ENCODE data around the gene ANKLE2.

ANKLE2 gene

DNA sequence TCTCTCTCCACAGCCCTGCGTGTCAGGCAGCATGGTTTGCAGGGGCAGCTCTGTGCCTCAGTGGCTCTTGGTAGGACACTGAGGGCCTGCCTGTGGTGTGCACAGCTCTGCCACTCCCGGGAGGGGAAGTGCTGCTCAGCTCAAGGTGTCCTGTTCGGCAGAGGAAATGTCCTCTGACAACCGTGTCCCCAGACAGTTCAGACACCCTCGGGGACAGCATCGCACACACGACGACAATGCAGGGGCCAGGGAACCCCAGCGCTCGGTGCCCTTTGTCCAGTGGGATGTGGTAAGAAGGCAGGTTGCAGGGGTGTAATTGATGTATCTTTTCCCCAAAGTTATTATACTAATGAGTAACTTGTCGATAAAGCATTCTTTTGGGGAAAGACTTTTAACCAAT lies 14.2 kb downstream of the ANKLE2 start:
- no peak for DNase-seq (ENCODE audit: low read depth in 2 of 2)

DNA sequence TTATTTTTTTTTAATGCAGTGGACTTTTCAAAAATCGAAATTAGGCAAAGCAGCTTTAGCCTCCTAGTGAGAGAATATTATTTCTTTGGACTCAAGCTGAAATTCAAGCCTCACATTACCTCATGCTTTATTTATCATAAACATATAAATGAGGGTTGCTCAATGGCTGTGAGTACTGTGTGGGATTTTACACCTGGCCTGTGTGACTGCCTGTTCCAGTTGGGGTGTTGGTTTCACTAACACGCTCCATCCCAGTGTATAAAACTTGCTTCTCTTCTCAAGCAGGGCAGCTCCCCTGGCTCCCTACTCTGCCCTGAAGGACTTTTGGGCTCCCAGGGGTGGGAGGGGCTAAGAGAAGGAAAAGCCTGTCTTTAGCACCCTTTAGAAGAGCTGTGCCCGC lies 15.0 kb downstream of the ANKLE2 start:
- no peak for DNase-seq (ENCODE audit: low read depth in 2 of 2)

DNA sequence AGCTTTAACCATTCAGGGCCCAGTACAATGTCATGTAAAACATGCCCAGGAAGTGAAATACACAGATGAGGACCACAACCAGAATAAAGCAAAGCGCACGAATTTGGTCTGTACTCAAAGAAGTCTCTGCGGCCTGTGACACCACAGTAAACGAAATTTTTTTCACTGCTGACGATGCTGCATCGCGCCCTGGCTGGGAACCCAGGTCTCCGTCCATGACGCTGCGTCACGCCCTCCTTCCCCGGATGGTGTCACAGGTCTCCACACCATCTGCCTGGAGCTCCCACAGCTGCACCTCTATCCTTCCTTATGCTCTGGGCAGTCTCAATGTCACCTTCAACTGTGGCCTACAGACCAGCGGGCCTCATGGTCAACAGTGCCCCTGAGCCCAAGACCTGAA lies 17.8 kb downstream of the ANKLE2 start:
- DNase-seq (ENCODE audit: low read depth in 2 of 2) = no peak

DNA sequence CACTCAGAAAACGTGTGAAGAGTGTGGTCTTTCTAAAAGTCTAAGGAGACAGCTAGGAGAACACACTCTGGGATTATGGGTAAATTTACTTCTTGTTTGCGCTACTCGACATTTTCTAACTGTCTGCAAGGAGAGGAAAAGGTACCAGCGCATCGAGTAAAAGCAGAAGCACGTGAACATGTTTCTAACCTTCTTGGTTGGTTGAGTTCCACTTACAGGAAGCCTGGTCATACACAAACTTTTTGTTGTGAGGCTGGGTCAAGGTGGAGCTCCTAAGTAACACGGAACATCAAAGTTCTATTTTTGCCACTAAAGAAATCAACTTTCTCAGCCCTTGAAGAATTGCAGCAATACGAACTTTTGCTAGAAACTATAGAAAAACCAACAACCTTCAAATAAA lies 20.0 kb downstream of the ANKLE2 start:
- DNase-seq (ENCODE audit: low read depth in 2 of 2) = no peak

GRCh38 chr12:132740652-132741051 lies 21.0 kb downstream of the ANKLE2 start:
- no peak for DNase-seq (ENCODE audit: low read depth in 2 of 2)

DNA sequence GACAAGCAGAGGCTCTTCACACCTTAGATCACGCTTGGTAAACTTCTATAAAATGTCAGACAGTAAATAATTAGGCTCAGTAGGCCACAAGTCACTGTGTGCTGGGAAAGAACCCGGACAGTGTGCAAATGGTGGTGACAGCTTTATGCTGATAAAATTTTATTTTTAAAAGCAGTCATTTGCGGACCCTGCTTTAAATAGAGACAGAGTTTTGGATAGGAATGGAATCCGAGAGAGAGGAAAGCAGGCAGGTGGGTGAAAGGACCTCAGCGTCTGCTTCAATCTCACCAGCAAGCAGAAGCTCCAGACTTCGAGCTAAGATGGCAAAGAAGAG lies 21.4 kb downstream of the ANKLE2 start:
- DNase-seq (ENCODE audit: low read depth in 2 of 2) = no peak

GRCh38 chr12:132739600-132740312 lies 21.9 kb downstream of the ANKLE2 start:
- no peak for DNase-seq (ENCODE audit: low read depth in 2 of 2)

DNA sequence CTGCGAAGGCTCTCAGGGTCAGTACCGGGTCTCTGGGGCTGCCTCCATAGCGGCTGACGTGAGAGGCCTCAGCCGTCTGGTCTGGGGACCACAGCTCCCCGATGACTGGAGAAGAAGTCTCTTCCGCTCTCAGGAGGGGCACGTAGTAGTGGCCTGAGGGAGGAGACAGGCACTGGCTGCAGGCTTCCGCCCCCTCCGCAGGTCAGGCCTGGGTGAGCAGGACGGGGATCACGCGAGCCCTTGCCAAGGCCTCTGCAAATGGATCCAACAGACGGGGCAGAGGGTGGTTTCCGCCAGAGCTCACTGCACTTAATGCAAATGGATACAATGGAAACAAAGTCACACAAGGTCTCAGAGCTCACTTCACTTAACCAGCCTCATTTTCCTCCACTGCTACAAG lies 24.7 kb downstream of the ANKLE2 start:
- no peak for DNase-seq (ENCODE audit: low read depth in 2 of 2)

DNA sequence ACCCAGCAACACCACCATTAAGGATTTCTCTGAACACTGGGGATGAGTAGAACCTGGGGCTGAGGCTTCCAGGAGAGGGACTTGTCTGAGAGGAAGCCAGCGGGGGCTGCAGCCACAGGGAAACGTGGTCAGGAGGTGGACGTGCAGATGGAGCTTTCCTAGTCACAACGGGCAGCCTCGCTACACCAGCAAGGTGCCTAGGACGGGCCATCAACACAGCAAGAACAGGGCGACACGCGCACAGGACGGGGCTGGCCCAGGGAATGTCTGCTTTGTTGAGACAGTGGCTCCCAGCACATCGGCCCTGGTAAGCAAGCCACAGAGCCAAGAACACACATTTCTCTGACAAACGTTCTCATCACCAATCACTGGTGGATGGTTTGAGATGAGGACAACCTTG lies 25.3 kb downstream of the ANKLE2 start:
- no peak for DNase-seq (ENCODE audit: low read depth in 2 of 2)

DNA sequence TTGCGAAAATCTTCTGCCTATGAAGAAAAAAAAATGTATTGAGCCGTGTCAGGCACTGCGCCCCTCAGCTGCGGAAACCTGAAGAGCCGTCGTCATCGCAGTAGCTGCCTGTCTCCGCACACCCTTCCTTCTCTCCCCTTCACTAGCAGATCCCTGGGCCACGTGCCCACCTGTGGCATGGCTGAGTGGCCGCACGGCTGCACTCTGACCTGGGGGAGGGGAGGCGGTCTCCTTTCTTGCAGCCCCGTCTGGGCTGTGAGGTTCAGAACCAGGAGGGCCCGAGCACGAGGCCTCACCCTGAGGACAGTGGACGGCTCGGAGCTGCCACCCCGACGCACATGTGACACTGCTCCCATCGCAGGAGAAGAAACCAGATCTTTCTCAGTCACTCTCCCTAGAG lies 26.1 kb downstream of the ANKLE2 start:
- DNase-seq (ENCODE audit: low read depth in 2 of 2) = no peak

DNA sequence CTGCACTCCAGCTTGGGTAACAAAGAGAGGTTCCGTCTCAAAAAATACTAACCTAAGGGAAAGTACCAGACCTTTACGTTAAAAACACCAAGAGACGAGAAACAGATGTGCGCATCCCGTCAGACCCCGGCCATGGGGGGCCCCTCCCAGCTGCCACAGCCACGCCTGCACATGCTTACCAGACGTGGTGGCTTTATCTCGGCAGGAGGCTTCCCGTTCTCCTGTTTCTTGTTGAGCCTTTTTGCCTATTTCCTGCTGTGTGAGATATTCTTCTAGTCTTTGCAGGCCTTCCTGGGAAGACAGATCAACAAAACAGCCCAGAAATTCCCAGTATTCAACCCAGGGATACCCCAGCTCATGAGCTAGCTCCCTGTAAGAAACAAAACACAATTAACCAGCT lies 27.4 kb downstream of the ANKLE2 start:
- DNase-seq (ENCODE audit: low read depth in 2 of 2) = no peak

- DNase-seq (ENCODE audit: low read depth in 2 of 2) = no peak
Observed at GRCh38 chr12:132731574-132731973, 30.1 kb downstream of the ANKLE2 start.

- no peak for DNase-seq (ENCODE audit: low read depth in 2 of 2)
Observed at GRCh38 chr12:132730353-132730752, 31.3 kb downstream of the ANKLE2 start.

DNA sequence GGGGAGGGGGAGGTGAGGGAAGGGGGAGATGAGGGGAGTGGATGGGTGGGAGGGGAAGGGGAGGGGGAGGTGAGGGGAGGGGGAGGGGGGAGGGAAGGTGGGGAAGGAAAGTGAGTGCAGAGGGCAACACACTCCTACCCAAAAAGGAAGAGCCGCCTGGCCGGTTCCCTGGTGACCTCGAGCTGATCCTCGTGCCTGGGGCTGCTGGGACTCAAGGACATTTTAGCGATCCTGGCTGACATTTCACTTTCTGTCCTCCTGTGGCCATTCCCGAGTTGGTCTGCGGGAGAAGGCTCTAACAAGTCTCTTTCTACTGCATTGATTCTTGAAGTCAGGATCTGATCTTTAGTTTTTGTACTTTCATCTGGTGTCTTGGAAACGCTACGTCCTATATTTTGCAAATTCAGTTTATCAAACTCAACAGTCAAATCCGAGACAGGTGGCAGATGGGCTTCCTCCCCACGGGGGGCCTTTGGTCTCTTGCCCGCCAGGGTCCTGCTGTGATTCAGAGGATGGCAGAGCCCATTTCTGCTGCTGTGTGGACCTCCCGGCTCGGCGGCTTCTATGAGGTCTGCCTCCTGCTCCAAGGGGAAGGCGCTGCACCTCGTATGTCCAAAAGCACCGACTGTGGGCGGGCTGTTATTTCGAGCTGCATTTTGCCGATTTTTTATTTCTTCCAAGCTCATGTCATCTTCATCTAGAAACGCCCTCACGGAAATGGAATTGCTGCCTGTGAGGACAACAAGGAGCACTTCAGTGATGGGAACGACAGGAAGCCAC lies 31.9 kb downstream of the ANKLE2 start:
- DNase-seq (ENCODE audit: low read depth in 2 of 2) = no peak

GRCh38 chr12:132728502-132728901 lies 33.1 kb downstream of the ANKLE2 start:
- no peak for DNase-seq (ENCODE audit: low read depth in 2 of 2)

DNA sequence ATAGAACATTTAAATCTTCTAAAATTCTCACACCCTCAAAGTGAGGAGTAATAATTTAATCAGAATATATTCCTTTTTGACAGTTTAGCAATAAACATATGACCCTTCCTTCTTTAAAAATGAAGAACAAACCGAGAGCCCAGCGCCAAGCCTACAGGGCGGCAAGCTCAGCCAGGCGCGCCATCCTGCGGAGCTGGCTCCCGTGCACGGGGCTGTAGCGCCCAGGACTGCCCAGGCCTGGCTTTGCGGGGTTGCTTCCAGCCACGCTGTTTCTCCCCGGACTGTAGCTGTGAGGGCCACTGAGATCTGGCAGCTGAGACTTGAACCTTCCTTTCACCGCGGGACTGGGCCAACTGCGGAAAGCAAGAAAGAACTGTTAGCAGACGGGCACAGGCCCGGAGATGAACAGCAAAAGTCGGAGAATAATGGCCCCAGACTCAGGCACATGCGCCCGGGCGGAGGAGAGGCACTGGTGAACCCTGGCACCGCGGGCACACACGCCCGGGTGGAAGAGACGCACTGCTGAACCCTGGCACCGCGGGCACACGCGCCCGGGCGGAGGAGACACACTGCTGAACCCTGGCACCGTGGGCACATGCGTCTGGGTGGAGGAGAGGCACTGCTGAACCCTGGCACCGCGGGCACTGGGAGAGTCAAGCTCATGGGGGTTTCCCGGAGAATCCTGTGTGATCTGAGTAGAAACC lies 34.4 kb downstream of the ANKLE2 start:
- no peak for DNase-seq (ENCODE audit: low read depth in 2 of 2)

DNA sequence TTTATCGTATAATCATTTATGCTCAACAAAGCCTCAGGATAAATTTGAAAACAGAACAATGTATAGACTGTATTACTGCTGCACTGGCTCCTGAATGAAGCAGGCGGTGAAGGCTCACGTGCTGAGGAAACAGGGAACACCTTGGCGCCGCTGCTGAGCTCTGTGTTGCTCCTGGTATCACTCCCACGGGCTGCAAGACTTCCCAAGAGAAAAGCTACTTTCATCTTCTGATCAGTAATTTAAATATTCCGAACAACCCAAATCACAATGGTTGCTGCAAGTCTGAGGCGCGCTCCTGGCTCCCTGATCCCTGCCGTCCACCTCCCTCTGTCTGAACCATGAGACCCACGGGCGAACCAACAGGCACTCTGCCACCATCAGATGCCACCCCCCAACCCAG lies 35.2 kb downstream of the ANKLE2 start:
- DNase-seq (ENCODE audit: low read depth in 2 of 2) = no peak

GRCh38 chr12:132724506-132725241 lies 37.0 kb downstream of the ANKLE2 start:
- DNase-seq (ENCODE audit: low read depth in 2 of 2) = no peak

DNA sequence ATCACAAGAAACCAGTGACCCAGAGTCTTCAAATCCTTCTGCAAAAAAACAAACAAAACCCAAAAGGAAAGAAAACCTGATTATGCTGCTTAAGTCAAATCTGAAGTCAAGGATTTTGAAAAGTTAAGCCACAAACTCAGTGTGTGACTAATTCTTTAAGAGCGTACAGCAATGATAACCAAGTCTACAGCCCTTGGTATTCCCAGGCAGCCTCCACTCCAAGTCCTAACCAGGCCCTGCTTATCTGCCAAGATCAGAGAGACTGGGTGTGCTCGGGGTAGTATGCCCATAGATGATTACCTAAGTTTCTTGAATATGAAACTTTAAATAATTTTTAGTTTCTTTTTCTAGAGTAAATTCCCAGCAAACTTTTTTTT lies 37.9 kb downstream of the ANKLE2 start:
- no peak for DNase-seq (ENCODE audit: low read depth in 2 of 2)

DNA sequence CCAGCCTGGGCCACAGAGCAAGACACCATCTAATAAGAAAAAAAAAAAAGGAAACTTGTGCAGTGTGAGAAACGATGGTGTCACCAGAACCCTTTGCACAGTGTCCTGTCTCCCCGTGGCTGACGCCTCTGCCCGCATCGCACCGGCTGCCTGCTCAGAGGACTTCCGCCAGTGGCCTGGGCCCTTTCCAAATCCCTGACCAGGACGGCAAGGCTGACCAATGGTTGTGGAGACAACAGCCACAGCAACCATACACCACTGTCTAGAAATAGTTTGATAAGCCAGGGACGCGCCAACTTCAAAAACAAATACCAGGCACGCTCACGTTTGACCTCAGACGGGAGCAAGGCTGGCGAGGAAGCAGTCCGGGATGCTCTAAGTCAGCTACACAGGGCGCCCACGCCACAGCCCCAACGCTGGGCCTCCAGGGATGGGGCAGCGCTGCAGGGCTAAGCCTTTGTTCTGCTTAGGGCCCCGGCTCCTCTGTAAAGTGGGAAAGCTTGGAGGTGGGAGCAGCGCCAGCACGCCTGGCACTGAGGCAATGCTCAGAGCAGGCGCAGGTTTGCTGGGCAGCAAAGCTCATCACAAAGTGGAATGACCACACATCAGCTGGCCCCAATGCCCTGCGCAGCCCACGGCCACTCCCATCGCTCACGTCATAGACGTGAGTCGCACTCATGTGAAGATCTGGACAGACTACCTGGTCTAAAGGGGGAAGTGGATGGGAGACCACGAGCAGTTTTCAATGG lies 38.4 kb downstream of the ANKLE2 start:
- DNase-seq (ENCODE audit: low read depth in 2 of 2) = no peak

DNA sequence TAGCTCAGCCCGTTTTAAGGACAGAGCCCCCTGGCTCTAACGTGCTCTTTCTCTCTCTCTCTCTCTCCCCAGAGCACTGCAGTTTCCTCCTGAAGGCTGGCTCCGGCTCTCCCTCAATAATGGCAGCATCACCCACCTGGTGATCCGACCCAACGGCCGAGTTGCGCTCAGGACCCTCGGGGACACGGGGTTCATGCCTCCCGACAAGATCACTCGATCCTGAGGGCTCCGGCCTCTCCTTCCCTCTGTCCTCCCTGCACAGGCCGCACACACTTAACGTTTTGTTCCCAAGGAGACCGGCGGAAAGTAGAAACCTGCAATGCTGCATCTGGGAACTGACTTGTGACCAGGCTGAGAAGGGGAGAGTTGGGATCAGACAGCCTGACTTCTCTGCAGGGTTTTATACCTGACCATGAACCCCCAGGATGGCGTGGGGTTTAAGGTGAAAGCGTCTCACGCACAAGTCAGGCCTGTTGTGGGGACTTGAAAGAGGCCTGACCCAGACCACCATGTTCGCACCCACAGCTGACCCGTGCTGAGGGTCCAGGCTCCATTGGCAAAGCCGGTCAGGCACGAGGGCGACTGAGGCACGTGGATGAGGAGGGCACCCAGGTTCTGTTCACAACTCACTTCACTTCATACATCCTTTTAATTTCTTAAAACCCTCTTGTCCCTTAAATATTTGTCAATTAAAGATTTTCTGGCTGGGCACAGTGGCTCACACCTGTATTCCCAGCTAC lies 40.9 kb downstream of the ANKLE2 start:
- DNase-seq (ENCODE audit: low read depth in 2 of 2) = no peak
